H1 (cell line): ENCODE results near the gene SASS6. TPM values are rescaled to one million over a fixed set of nuclear protein-coding genes. Genes with fewer than 3 reads are reported as not detected.

ENCODE experiments used
- ATF3 ChIP-seq: IDR thresholded peaks from 2 replicates; pipeline ENCODE4 v1.6.1; 2011; ENCODE audit warnings: low read depth, mild to moderate bottlenecking, low read length; ENCODE audit not compliant: insufficient read depth
- CTBP2 ChIP-seq: IDR thresholded peaks from 2 replicates; pipeline ENCODE4 v1.7.0; 2011; ENCODE audit warnings: borderline replicate concordance, mild to moderate bottlenecking, moderate library complexity, mixed read lengths, low read length; ENCODE audit not compliant: insufficient read depth, insufficient read length
- RAD21 ChIP-seq, 2 experiments: IDR thresholded peaks in 1 of 2; conservative IDR thresholded peaks in 1 of 2; 2 replicates each; pipeline ENCODE4 v1.6.1; 2011; ENCODE audit warnings: low read depth in 2 of 2, low read length in 2 of 2, improper control_type of control experiment in 1 of 2, inconsistent platforms in 1 of 2, mild to moderate bottlenecking in 1 of 2, moderate library complexity in 1 of 2
- RFX5 ChIP-seq: IDR thresholded peaks from 2 replicates; pipeline ENCODE4 v1.6.1; 2011; ENCODE audit warnings: low read depth, low read length, improper control_type of control experiment, borderline replicate concordance
- TAF1 ChIP-seq: IDR thresholded peaks from 2 replicates; pipeline ENCODE4 v1.6.1; 2011; ENCODE audit warnings: mild to moderate bottlenecking, low read depth, low read length
- polyA plus RNA-seq, 7 experiments: library from polyadenylated mRNA; depleted of rRNA in 3 of 7; stranded (reverse) in 5 of 7; unstranded in 2 of 7; fragments of >200 nt in 5 of 7; fragments of 200-250 nt in 2 of 7; gene quantifications; 1 replicate in 5 of 7; 2 replicates in 1 of 7; 4 replicates in 1 of 7; pipeline versions ENCODE4 v1.2.1 to v1.2.3, GENCODE V29; 2011 to 2013; ENCODE audit warnings: missing spikeins in 2 of 7, mixed read lengths in 2 of 7
- total RNA-seq: library from RNA; stranded (reverse); fragmentation: NEBNext Ultra II Directional; extraction: Animal tissue kit (Norgen Biotek cat#: 25700); gene quantifications from 2 replicates; pipeline ENCODE4 v1.2.1, GENCODE V29; 2021

Gene SASS6
- total and polyA plus RNA-seq, 2 of the 8 experiments (the other 6 are each of a cell fraction or from before 2014, with no cell fraction given), result 1.2 to 13.8 TPM

- no peak for TF ChIP-seq ATF3
- TF ChIP-seq RAD21 (IDR thresholded peaks at IDR 0.05 in 1 of 2, conservative IDR thresholded peaks at IDR 0.05 in 1 of 2; ENCODE audit: low read depth in 2 of 2, low read length in 2 of 2), result no peak
- TF ChIP-seq CTBP2, result no peak
- TF ChIP-seq TAF1, result no peak
- TF ChIP-seq RFX5, result no peak
Observed at GRCh38 chr1:100152271-100152670, 19.5 kb upstream of the SASS6 start (continued).
